ENCODE measurements around the gene SURF4.

SURF4 gene

DNA sequence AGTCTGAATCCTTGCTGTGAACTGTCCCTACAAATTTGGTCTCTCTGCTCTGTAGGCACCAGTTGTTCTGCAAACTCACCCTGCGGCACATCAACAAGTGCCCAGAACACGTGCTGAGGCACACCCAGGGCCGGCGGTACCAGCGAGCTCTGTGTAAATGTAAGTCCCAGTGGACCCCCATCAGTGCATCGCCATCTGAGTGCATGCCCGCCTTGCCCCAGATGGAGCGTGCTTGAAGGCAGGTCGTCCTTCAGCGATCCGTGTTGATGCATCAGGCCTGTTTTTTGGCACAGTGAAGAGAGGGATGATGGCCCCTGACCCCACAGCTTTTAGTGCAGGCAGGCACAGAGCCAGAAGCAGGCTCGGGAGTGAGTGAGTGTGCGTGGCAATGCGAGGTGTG, 18.2 kb downstream of the SURF4 start:
- no peak for TF ChIP-seq ZNF274 (IDR thresholded peaks at IDR 0.05; ENCODE audit: low read depth, low read length)
- H3K4me3 ChIP-seq (ENCODE audit: low read length) = no peak overlapping the region; the same call in 1 of the 2 replicates

GRCh38 chr9:133356391-133357091, 19.3 kb downstream of the SURF4 start, which contains the start of the genes SURF1 and SURF2:
SURF1 (minus strand) TSS chr9:133356487; CDS start chr9:133356453, 34 bp downstream.
SURF2 (plus strand) TSS chr9:133356550; CDS start chr9:133356593, 43 bp downstream.
- H3K4me3 ChIP-seq (ENCODE audit: low read length) = peak within 1 kb of the TSS; percentile 82
- no peak for TF ChIP-seq ZNF274 (IDR thresholded peaks at IDR 0.05; ENCODE audit: low read depth, low read length)

DNA sequence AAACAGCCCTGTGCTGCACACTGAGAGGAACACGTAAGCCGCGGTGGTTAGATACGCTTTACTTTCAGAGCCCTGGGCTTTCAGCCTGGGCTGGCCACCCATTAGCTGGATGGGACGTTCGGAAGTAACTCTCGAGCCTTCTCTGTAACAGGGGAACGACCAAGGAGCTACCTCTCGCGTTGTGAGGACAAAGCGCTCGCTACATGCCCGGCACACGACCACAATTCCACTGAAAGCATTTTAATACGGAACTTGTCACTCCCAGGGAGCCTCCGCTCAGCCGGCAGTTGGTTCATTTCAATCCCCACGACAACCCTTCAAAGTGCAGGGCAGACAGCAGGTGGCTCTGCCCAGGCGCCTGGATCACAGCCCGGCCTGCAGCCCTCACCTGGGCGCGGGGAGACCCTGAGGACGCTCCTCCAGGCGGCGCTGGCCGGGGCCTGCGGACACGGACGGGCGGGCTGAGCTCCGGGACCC, 19.9 kb downstream of the SURF4 start:
- H3K4me3 ChIP-seq (ENCODE audit: low read length) = peak overlapping the region; percentile 82
- TF ChIP-seq ZNF274 (IDR thresholded peaks at IDR 0.05; ENCODE audit: low read depth, low read length) = no peak

GRCh38 chr9:133354766-133355165, 21.1 kb downstream of the SURF4 start:
- H3K4me3 ChIP-seq (ENCODE audit: low read length) = no peak overlapping the region
- TF ChIP-seq ZNF274 (IDR thresholded peaks at IDR 0.05; ENCODE audit: low read depth, low read length) = no peak

- TF ChIP-seq ZNF274 (IDR thresholded peaks at IDR 0.05; ENCODE audit: low read depth, low read length) = no peak
- no peak overlapping the region for H3K4me3 ChIP-seq (ENCODE audit: low read length)
Observed at GRCh38 chr9:133353548-133353947, 22.3 kb downstream of the SURF4 start.

DNA sequence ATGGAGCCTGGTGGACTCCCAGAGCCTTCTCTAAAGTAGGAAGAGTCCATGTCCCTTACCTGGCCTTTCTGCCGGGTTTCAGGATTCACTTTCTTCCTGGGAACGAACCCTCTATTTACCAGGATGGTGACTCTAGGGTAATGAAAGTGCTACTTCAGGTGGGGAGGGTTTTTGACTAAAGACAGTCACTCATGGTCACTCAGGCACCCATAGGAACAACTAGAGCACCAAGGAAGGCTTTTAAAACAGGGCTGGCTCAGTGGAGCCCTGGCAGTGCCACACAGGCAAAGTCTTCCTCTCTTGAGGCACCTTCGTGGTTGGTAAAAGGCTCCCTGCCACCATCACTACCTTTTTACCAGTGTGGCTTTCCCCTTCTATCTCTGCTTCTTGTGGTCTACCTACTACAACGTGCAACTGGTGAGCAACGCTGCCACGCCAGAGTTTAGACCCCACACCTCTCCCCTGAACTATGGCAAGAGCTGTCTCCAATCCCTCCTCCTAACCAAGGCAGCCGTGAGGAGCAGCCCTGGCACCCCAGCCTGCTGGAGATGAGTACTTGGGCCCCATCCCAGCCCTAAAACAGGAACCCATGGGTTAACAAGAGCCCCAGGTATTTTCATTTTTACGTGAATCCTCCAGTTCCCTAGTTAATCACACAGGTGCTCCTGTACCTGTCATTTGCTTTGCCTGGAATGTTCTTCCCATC, 23.1 kb downstream of the SURF4 start:
- no peak overlapping the region for H3K4me3 ChIP-seq (ENCODE audit: low read length)
- TF ChIP-seq ZNF274 (IDR thresholded peaks at IDR 0.05; ENCODE audit: low read depth, low read length) = no peak

- TF ChIP-seq ZNF274 (IDR thresholded peaks at IDR 0.05; ENCODE audit: low read depth, low read length) = no peak
- H3K4me3 ChIP-seq (ENCODE audit: low read length) = no peak overlapping the region
Observed at GRCh38 chr9:133351908-133352634, 23.8 kb downstream of the SURF4 start.

- TF ChIP-seq ZNF274 (IDR thresholded peaks at IDR 0.05; ENCODE audit: low read depth, low read length) = no peak
- H3K4me3 ChIP-seq (ENCODE audit: low read length) = no peak overlapping the region
Observed at GRCh38 chr9:133351526-133351907, 24.3 kb downstream of the SURF4 start.

- TF ChIP-seq ZNF274 (IDR thresholded peaks at IDR 0.05; ENCODE audit: low read depth, low read length) = no peak
- H3K4me3 ChIP-seq (ENCODE audit: low read length) = peak overlapping the region; percentile 90; the same call in 1 of the 2 replicates
Observed at GRCh38 chr9:133349965-133350616, 25.8 kb downstream of the SURF4 start.

GRCh38 chr9:133348718-133349573, 26.9 kb downstream of the SURF4 start:
- peak overlapping the region; percentile 90 for H3K4me3 ChIP-seq (ENCODE audit: low read length)
- no peak for TF ChIP-seq ZNF274 (IDR thresholded peaks at IDR 0.05; ENCODE audit: low read depth, low read length)

- peak within 1 kb of the TSS; percentile 90 for H3K4me3 ChIP-seq (ENCODE audit: low read length)
- TF ChIP-seq ZNF274 (IDR thresholded peaks at IDR 0.05; ENCODE audit: low read depth, low read length) = no peak
Observed at GRCh38 chr9:133347985-133348717, 27.7 kb downstream of the SURF4 start, which contains the start of the genes MED22 and RPL7A. MED22 (minus strand) TSS chr9:133348131; CDS start chr9:133346662, 1,469 bp downstream. RPL7A (plus strand) TSS chr9:133348218; CDS start chr9:133348244, 26 bp downstream.

DNA sequence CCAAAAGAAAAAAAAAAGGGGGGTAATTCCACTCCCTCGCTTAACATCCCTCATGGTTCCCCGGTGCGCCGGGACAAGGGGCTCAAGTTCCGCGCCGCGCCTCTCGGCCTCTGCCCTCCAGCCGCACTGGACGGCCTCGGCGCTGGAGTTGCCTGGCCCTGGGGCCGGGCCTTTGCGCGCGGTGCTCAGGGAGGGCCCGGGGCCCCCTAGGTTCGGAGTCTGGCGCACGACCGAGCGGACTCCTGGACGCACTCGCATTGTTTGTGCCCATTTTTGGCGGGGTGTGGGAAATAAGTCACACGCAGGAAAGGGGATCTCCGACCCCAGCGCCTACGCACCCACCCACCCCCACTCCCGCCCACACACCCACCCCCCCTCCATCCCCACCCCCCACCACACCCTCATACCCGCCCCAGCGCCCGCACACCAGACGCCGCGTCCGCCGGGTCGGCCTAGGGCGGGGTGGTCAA, 28.3 kb downstream of the SURF4 start:
- H3K4me3 ChIP-seq (ENCODE audit: low read length) = peak overlapping the region; percentile 90
- no peak for TF ChIP-seq ZNF274 (IDR thresholded peaks at IDR 0.05; ENCODE audit: low read depth, low read length)

Measured in GM08714 (cell line).